ENCODE measurements around the gene FNDC11. TPM values are rescaled to one million over a fixed set of nuclear protein-coding genes. Genes with fewer than 3 reads are reported as not detected.
A peak's percentile ranks its signal among the peaks of the same experiment; 100 is the strongest.

The FNDC11 gene, protein sequence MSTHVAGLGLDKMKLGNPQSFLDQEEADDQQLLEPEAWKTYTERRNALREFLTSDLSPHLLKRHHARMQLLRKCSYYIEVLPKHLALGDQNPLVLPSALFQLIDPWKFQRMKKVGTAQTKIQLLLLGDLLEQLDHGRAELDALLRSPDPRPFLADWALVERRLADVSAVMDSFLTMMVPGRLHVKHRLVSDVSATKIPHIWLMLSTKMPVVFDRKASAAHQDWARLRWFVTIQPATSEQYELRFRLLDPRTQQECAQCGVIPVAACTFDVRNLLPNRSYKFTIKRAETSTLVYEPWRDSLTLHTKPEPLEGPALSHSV
- 1.3 TPM for polyA plus RNA-seq (2013, experiment 1 of 2)
- 1.5 TPM for polyA plus RNA-seq (2013, experiment 2 of 2)

DNA sequence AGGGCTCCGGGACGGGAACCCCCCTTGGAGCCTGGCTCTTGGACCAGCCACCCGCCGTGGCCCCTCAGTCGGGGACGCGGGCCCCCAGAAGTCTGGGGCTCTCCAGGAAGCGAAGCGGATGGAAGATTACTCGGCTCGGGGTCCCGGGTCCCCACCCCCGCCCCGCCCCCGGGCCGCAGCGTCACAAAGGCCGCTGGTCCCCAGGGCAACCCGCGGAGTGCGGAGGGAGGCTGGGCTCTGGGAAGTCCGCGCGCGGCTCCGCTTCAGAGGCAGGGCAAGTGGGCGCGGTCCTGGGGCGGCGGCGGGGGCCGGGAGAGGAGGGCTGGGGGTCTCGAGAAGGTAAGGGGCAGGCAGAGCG lies at the start of gene FNDC11:
Gene FNDC11, plus strand, starts transcription at position 227 of the 358 bp plus-strand sequence. CDS start 1,505 bp downstream, outside the sequence.
- Histone ChIP-seq H3K23ac (ENCODE audit: low read length) (no peak within 1 kb of the TSS), H3K79me2 (ENCODE audit: control insufficient read depth, insufficient read depth, low read length) (no peaks in the 10 kb centered on the region), H3K4me3 (ENCODE audit: low read length) (peak within 1 kb of the TSS; percentile 60), H4K5ac (ENCODE audit: low read length) (no peak within 1 kb of the TSS), H3K56ac (ENCODE audit: low read length) (peak within 1 kb of the TSS; percentile 83), H2BK5ac (ENCODE audit: low read length) (no peak within 1 kb of the TSS), H3K27me3 (ENCODE audit: insufficient read depth, low read length, poor library complexity) (no peaks in the 10 kb centered on the region), H3K79me1 (ENCODE audit: low read length) (no peaks in the 10 kb centered on the region), H2AK5ac (ENCODE audit: low read length) (no peak within 1 kb of the TSS), H3K18ac (ENCODE audit: low read length) (peak within 1 kb of the TSS; percentile 62), H3K9ac (ENCODE audit: low read length) (peak within 1 kb of the TSS; percentile 60), H3K4ac (ENCODE audit: low read depth, low read length) (no peak within 1 kb of the TSS), H3K4me2 (ENCODE audit: low read length) (peak within 1 kb of the TSS; percentile 94), H2BK120ac (ENCODE audit: low read depth, low read length) (no peak within 1 kb of the TSS), H3K27ac (ENCODE audit: low read depth, low read length) (no peak within 1 kb of the TSS), H4K8ac (ENCODE audit: low read depth, low read length) (no peak within 1 kb of the TSS), H2BK15ac (replicated peaks; ENCODE audit: low read depth) (no peak within 1 kb of the TSS), H3K4me1 (ENCODE audit: control insufficient read depth, low read depth, low read length) (peaks cover 2% of the 10 kb centered on the region), H3K36me3 (ENCODE audit: control insufficient read depth, insufficient read depth, low read length) (no peaks in the 10 kb centered on the region)
- no CpG with 5 or more reads among the region's 34 CpGs for WGBS (ENCODE audit: extremely low coverage, insufficient coverage, low lambda C conversion rate)
- peak; percentile 58 for DNase-seq

GRCh38 chr20:63504642-63505041 lies 49.3 kb upstream of the FNDC11 start:
- Histone ChIP-seq H3K79me1 (ENCODE audit: low read length) (no peaks in the 10 kb centered on the region), H3K27ac (ENCODE audit: low read depth, low read length) (no peak overlapping the region), H3K9ac (ENCODE audit: low read length) (no peak overlapping the region), H3K79me2 (ENCODE audit: control insufficient read depth, insufficient read depth, low read length) (no peaks in the 10 kb centered on the region), H4K8ac (ENCODE audit: low read depth, low read length) (no peak overlapping the region), H3K18ac (ENCODE audit: low read length) (no peak overlapping the region), H3K27me3 (ENCODE audit: insufficient read depth, low read length, poor library complexity) (no peaks in the 10 kb centered on the region), H3K23ac (ENCODE audit: low read length) (no peak overlapping the region), H2BK5ac (ENCODE audit: low read length) (no peak overlapping the region), H2BK120ac (ENCODE audit: low read depth, low read length) (no peak overlapping the region), H3K4me2 (ENCODE audit: low read length) (no peak overlapping the region), H3K4me3 (ENCODE audit: low read length) (no peak overlapping the region), H3K4ac (ENCODE audit: low read depth, low read length) (no peak overlapping the region), H3K56ac (ENCODE audit: low read length) (no peak overlapping the region), H3K36me3 (ENCODE audit: control insufficient read depth, insufficient read depth, low read length) (no peaks in the 10 kb centered on the region), H4K5ac (ENCODE audit: low read length) (no peak overlapping the region), H2BK15ac (replicated peaks; ENCODE audit: low read depth) (no peak overlapping the region), H2AK5ac (ENCODE audit: low read length) (no peak overlapping the region), H3K4me1 (ENCODE audit: control insufficient read depth, low read depth, low read length) (no peaks in the 10 kb centered on the region)
- no peak for DNase-seq
- WGBS (ENCODE audit: extremely low coverage, insufficient coverage, low lambda C conversion rate) = no CpG with 5 or more reads among the region's 9 CpGs

DNA sequence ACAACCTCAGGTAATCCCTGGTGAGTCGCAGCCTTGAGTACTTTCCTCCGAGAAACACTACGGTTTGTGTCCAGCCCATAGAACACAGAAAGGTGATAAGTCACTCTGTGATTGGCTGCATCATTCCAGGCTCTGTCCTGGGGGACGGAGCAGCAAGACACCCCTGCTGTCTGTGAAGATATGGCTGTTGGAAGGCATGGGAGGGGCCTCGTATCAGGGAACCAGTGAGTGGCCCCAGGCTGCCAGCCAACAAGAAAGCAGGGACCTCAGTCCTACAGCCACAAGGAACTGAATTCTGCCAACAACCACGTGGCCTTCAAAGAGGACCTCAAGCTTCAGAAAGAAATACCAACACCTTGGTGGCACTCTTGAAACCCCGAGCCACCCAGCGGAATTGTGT lies 48.7 kb upstream of the FNDC11 start:
- DNase-seq = no peak
- no CpG with 5 or more reads among the region's 8 CpGs for WGBS (ENCODE audit: extremely low coverage, insufficient coverage, low lambda C conversion rate)
- H3K79me1 ChIP-seq (ENCODE audit: low read length) = no peaks in the 10 kb centered on the region
- H3K23ac ChIP-seq (ENCODE audit: low read length) = no peak overlapping the region
- H3K4ac ChIP-seq (ENCODE audit: low read depth, low read length) = no peak overlapping the region
- H4K8ac ChIP-seq (ENCODE audit: low read depth, low read length) = no peak overlapping the region
- H4K5ac ChIP-seq (ENCODE audit: low read length) = no peak overlapping the region
- H3K4me2 ChIP-seq (ENCODE audit: low read length) = no peak overlapping the region
- H3K27me3 ChIP-seq (ENCODE audit: insufficient read depth, low read length, poor library complexity) = no peaks in the 10 kb centered on the region
- no peaks in the 10 kb centered on the region for H3K36me3 ChIP-seq (ENCODE audit: control insufficient read depth, insufficient read depth, low read length)
- no peak overlapping the region for H3K27ac ChIP-seq (ENCODE audit: low read depth, low read length)
- no peaks in the 10 kb centered on the region for H3K79me2 ChIP-seq (ENCODE audit: control insufficient read depth, insufficient read depth, low read length)
- H2AK5ac ChIP-seq (ENCODE audit: low read length) = no peak overlapping the region
- no peak overlapping the region for H2BK5ac ChIP-seq (ENCODE audit: low read length)
- no peak overlapping the region for H2BK15ac ChIP-seq (replicated peaks; ENCODE audit: low read depth)
- no peak overlapping the region for H2BK120ac ChIP-seq (ENCODE audit: low read depth, low read length)
- H3K56ac ChIP-seq (ENCODE audit: low read length) = no peak overlapping the region
- H3K18ac ChIP-seq (ENCODE audit: low read length) = no peak overlapping the region
- no peak overlapping the region for H3K9ac ChIP-seq (ENCODE audit: low read length)
- no peak overlapping the region for H3K4me3 ChIP-seq (ENCODE audit: low read length)
- no peaks in the 10 kb centered on the region for H3K4me1 ChIP-seq (ENCODE audit: control insufficient read depth, low read depth, low read length)

DNA sequence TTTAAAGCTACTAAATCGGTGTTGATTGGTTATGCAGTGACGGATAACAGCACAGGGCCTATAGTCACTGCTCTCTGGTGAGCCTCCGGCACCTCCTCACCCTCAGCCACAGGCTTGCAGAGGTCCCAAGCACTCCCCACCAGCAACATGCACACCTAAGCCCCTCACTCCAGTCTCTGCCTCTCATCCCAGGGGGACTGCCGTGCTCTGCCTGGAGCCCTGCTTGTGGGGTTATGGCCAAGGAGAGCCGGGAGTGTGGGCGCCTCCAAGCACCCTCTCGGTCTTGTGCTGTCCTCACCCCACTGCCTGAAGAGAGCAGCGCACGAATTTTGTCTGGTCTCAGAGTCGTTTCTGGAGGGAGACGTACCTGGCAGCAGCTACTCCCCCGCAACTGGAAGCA lies 48.2 kb upstream of the FNDC11 start:
- Histone ChIP-seq H2BK5ac (ENCODE audit: low read length) (no peak overlapping the region), H3K4me2 (ENCODE audit: low read length) (no peak overlapping the region), H3K4me1 (ENCODE audit: control insufficient read depth, low read depth, low read length) (no peaks in the 10 kb centered on the region), H3K23ac (ENCODE audit: low read length) (no peak overlapping the region), H3K4ac (ENCODE audit: low read depth, low read length) (no peak overlapping the region), H3K18ac (ENCODE audit: low read length) (no peak overlapping the region), H2BK120ac (ENCODE audit: low read depth, low read length) (no peak overlapping the region), H4K5ac (ENCODE audit: low read length) (no peak overlapping the region), H3K79me2 (ENCODE audit: control insufficient read depth, insufficient read depth, low read length) (no peaks in the 10 kb centered on the region), H3K36me3 (ENCODE audit: control insufficient read depth, insufficient read depth, low read length) (no peaks in the 10 kb centered on the region), H2AK5ac (ENCODE audit: low read length) (no peak overlapping the region), H3K27ac (ENCODE audit: low read depth, low read length) (no peak overlapping the region), H3K9ac (ENCODE audit: low read length) (no peak overlapping the region), H3K79me1 (ENCODE audit: low read length) (no peaks in the 10 kb centered on the region), H2BK15ac (replicated peaks; ENCODE audit: low read depth) (no peak overlapping the region), H3K56ac (ENCODE audit: low read length) (no peak overlapping the region), H3K4me3 (ENCODE audit: low read length) (no peak overlapping the region), H3K27me3 (ENCODE audit: insufficient read depth, low read length, poor library complexity) (no peaks in the 10 kb centered on the region), H4K8ac (ENCODE audit: low read depth, low read length) (no peak overlapping the region)
- DNase-seq = no peak
- no CpG with 5 or more reads among the region's 12 CpGs for WGBS (ENCODE audit: extremely low coverage, insufficient coverage, low lambda C conversion rate)

GRCh38 chr20:63507083-63507743 lies 46.7 kb upstream of the FNDC11 start:
- no peak overlapping the region for H3K4me3 ChIP-seq (ENCODE audit: low read length)
- H3K27me3 ChIP-seq (ENCODE audit: insufficient read depth, low read length, poor library complexity) = no peaks in the 10 kb centered on the region
- no peak overlapping the region for H3K4ac ChIP-seq (ENCODE audit: low read depth, low read length)
- H3K4me2 ChIP-seq (ENCODE audit: low read length) = no peak overlapping the region
- no peaks in the 10 kb centered on the region for H3K4me1 ChIP-seq (ENCODE audit: control insufficient read depth, low read depth, low read length)
- H2BK120ac ChIP-seq (ENCODE audit: low read depth, low read length) = no peak overlapping the region
- H3K36me3 ChIP-seq (ENCODE audit: control insufficient read depth, insufficient read depth, low read length) = no peaks in the 10 kb centered on the region
- no peak overlapping the region for H3K18ac ChIP-seq (ENCODE audit: low read length)
- no peaks in the 10 kb centered on the region for H3K79me2 ChIP-seq (ENCODE audit: control insufficient read depth, insufficient read depth, low read length)
- no CpG with 5 or more reads among the region's 30 CpGs for WGBS (ENCODE audit: extremely low coverage, insufficient coverage, low lambda C conversion rate)
- DNase-seq = no peak
- H3K9ac ChIP-seq (ENCODE audit: low read length) = no peak overlapping the region
- no peak overlapping the region for H2BK15ac ChIP-seq (replicated peaks; ENCODE audit: low read depth)
- no peak overlapping the region for H4K8ac ChIP-seq (ENCODE audit: low read depth, low read length)
- H2BK5ac ChIP-seq (ENCODE audit: low read length) = no peak overlapping the region
- H4K5ac ChIP-seq (ENCODE audit: low read length) = no peak overlapping the region
- no peak overlapping the region for H3K23ac ChIP-seq (ENCODE audit: low read length)
- no peaks in the 10 kb centered on the region for H3K79me1 ChIP-seq (ENCODE audit: low read length)
- no peak overlapping the region for H3K27ac ChIP-seq (ENCODE audit: low read depth, low read length)
- H3K56ac ChIP-seq (ENCODE audit: low read length) = no peak overlapping the region
- H2AK5ac ChIP-seq (ENCODE audit: low read length) = no peak overlapping the region
